K562 (cell line): ENCODE results near the gene CEMIP. TPM values are rescaled to one million over a fixed set of nuclear protein-coding genes. Genes with fewer than 3 reads are reported as not detected.

ENCODE experiments used
- ARHGAP35 ChIP-seq: fragments of 450-650 bp; IDR thresholded peaks from 2 replicates; pipeline ENCODE4 v1.6.1; 2018; ENCODE audit not compliant: partially characterized antibody
- ARNT ChIP-seq, 2 experiments: fragments of 450-650 bp; IDR thresholded peaks; 2 replicates each; pipeline ENCODE4 v1.6.1; 2016; ENCODE audit warnings: mild to moderate bottlenecking in 1 of 2
- BCOR ChIP-seq: fragments of 450-650 bp; IDR thresholded peaks from 2 replicates; pipeline ENCODE4 v1.6.1; 2016
- BRD4 ChIP-seq: fragments of 200-600 bp; sonication (generic); IDR thresholded peaks from 2 replicates; pipeline ENCODE4 v1.6.1; 2017; ENCODE audit warnings: inconsistent platforms
- CCAR2 ChIP-seq: fragments of 200-400 bp; formaldehyde crosslinking; IDR thresholded peaks from 2 replicates; pipeline ENCODE4 v1.6.1; 2017; ENCODE audit warnings: mild to moderate bottlenecking, low read depth, low read length
- FUS ChIP-seq: fragments of 200-400 bp; formaldehyde crosslinking; optimal IDR thresholded peaks from 2 replicates; pipeline ENCODE3; 2017; ENCODE audit warnings: low read depth, low read length
- HNRNPLL ChIP-seq: fragments of 200-400 bp; formaldehyde crosslinking; IDR thresholded peaks from 2 replicates; pipeline ENCODE4 v1.6.1; 2017; ENCODE audit warnings: low read length, low read depth, mild to moderate bottlenecking; ENCODE audit not compliant: poor library complexity, severe bottlenecking
- KDM1A ChIP-seq, 2 experiments: fragments of 450-650 bp; IDR thresholded peaks; 2 replicates each; pipeline ENCODE4 v1.6.1; 2016; ENCODE audit warnings: mild to moderate bottlenecking in 2 of 2
- KDM4B ChIP-seq, 2 experiments: fragments of 450-650 bp in 1 of 2; sonication (generic) in 1 of 2; IDR thresholded peaks; 2 replicates each; pipeline ENCODE4 v1.6.1; 2016 to 2017; ENCODE audit warnings: borderline replicate concordance in 2 of 2, antibody characterized with exemption in 1 of 2, low read depth in 1 of 2, mild to moderate bottlenecking in 1 of 2
- MEIS2 ChIP-seq: fragments of 450-650 bp; IDR thresholded peaks from 2 replicates; pipeline ENCODE4 v1.6.1; 2014; ENCODE audit warnings: mild to moderate bottlenecking; ENCODE audit not compliant: partially characterized antibody
- MTA3 ChIP-seq: fragments of 450-650 bp; formaldehyde crosslinking; IDR thresholded peaks from 2 replicates; pipeline ENCODE4 v1.6.1; 2017; ENCODE audit warnings: mild to moderate bottlenecking, borderline replicate concordance
- NFE2L1 ChIP-seq: fragments of 450-650 bp; IDR thresholded peaks from 2 replicates; pipeline ENCODE4 v1.6.1; 2016; ENCODE audit warnings: missing genetic modification characterization, low read depth, mild to moderate bottlenecking, missing compliant biosample characterization, moderate library complexity, borderline replicate concordance
- ZNF77 ChIP-seq: fragments of 250-450 bp; sonication (Bioruptor Pico); IDR thresholded peaks from 2 replicates; pipeline ENCODE4 v1.5.0; 2020
- polyA plus RNA-seq, 8 experiments: library from polyadenylated mRNA; depleted of rRNA in 4 of 8; stranded (reverse) in 5 of 8; unstranded in 3 of 8; fragments of >200 nt; fragmentation: Nextera tagmentation in 2 of 8; fragmentation: Illumina TruSeq in 1 of 8; extraction: Ambion mirVana in 2 of 8; extraction: Trizol in 1 of 8; gene quantifications; 2 replicates each; pipeline versions ENCODE4 v1.2.1 to v1.2.3, GENCODE V29; 2011 to 2014; ENCODE audit warnings: inconsistent platforms in 1 of 8, missing spikeins in 1 of 8
- total RNA-seq, 7 experiments: library from RNA; depleted of rRNA in 6 of 7; stranded (reverse); fragments of >200 nt in 6 of 7; fragmentation: Illumina TruSeq in 2 of 7; extraction: Trizol in 2 of 7; gene quantifications; 2 replicates each; pipeline versions ENCODE4 v1.2.1 to v1.2.3, GENCODE V29; 2011 to 2021; ENCODE audit warnings: low replicate concordance in 1 of 7
- TF ChIP-seq, protein P1 (sequence below): fragments of 250-450 bp; sonication (Bioruptor Pico); IDR thresholded peaks from 2 replicates; pipeline ENCODE4 v1.5.0; 2020; ENCODE audit warnings: mild to moderate bottlenecking, borderline replicate concordance
- TF ChIP-seq, protein P2 (sequence below): sonication (generic); formaldehyde crosslinking; IDR thresholded peaks from 2 replicates; pipeline ENCODE4 v1.8.0; 2022; ENCODE audit warnings: mild to moderate bottlenecking, missing genetic modification reagents
- TF ChIP-seq, protein P3 (sequence below): fragments of 200-400 bp; formaldehyde crosslinking; IDR thresholded peaks from 2 replicates; pipeline ENCODE4 v1.6.1; 2017; ENCODE audit warnings: mild to moderate bottlenecking, low read depth, low read length, moderate library complexity
- TF ChIP-seq, protein P4 (sequence below): fragments of 450-650 bp; formaldehyde crosslinking; IDR thresholded peaks from 2 replicates; pipeline ENCODE4 v1.4.0; 2020; ENCODE audit warnings: mild to moderate bottlenecking, mixed read lengths
- TF ChIP-seq, protein P5 (sequence below): fragments of 450-650 bp; formaldehyde crosslinking; IDR thresholded peaks from 2 replicates; pipeline ENCODE4 v1.4.0; 2020; ENCODE audit warnings: mild to moderate bottlenecking, moderate library complexity

Gene CEMIP
- total and polyA plus RNA-seq, 9 of the 15 experiments (the other 6 are each of a cell fraction or from before 2014, with no cell fraction given): 0.33 TPM; not detected in 8

DNA sequence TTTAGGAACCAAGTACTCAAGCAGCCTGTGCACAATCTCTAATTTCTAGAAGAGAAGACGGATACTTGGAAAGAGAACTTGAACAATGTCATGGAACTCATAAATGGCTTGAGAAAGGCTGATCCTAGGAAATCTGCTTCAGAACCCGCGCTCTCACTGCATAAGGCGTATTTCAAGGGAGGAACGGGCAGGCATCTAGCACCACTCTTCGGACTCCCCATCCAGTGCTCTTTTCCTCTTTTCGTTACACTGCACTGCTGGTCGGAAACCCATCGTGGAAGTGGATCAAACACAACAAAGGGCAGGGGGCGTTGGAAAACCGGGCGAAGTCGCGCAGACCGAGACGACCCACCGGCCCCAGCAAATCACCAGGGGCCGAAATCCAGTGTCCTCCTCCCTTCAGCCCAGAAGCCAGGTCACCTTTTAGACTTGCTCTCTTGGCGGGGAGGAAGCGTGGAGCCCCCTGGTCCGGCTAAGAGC lies 221.0 kb downstream of the CEMIP start (continued):
- TF ChIP-seq, protein P1, sequence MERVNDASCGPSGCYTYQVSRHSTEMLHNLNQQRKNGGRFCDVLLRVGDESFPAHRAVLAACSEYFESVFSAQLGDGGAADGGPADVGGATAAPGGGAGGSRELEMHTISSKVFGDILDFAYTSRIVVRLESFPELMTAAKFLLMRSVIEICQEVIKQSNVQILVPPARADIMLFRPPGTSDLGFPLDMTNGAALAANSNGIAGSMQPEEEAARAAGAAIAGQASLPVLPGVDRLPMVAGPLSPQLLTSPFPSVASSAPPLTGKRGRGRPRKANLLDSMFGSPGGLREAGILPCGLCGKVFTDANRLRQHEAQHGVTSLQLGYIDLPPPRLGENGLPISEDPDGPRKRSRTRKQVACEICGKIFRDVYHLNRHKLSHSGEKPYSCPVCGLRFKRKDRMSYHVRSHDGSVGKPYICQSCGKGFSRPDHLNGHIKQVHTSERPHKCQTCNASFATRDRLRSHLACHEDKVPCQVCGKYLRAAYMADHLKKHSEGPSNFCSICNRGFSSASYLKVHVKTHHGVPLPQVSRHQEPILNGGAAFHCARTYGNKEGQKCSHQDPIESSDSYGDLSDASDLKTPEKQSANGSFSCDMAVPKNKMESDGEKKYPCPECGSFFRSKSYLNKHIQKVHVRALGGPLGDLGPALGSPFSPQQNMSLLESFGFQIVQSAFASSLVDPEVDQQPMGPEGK (CRISPR knock-in tag): 0 out of 2 replicates have a peak, but pooled peaks have one; percentile 12
- TF ChIP-seq ARHGAP35 (no peak), MTA3 (0 out of 2 replicates have a peak, but pooled peaks have one; percentile 12), ZNF77 (CRISPR knock-in tag) (no peak), HNRNPLL (peak; percentile 94), NFE2L1 (no peak), FUS (no peak), KDM4B (IDR thresholded peaks at IDR 0.05; ENCODE audit: borderline replicate concordance in 2 of 2, low read depth in 1 of 2) (no peak), KDM1A (IDR thresholded peaks at IDR 0.05) (peak; percentile 8 to 18; a peak in 2 of 4 replicates), MEIS2 (no peak), BCOR (0 out of 2 replicates have a peak, but pooled peaks have one; percentile 40), BRD4 (no peak; the same call in 1 of the 2 replicates), ARNT (IDR thresholded peaks at IDR 0.05) (0 out of 4 replicates have a peak, but pooled peaks of 1 of the 2 experiments have one; percentile 44), CCAR2 (no peak)
- TF ChIP-seq, protein P2, sequence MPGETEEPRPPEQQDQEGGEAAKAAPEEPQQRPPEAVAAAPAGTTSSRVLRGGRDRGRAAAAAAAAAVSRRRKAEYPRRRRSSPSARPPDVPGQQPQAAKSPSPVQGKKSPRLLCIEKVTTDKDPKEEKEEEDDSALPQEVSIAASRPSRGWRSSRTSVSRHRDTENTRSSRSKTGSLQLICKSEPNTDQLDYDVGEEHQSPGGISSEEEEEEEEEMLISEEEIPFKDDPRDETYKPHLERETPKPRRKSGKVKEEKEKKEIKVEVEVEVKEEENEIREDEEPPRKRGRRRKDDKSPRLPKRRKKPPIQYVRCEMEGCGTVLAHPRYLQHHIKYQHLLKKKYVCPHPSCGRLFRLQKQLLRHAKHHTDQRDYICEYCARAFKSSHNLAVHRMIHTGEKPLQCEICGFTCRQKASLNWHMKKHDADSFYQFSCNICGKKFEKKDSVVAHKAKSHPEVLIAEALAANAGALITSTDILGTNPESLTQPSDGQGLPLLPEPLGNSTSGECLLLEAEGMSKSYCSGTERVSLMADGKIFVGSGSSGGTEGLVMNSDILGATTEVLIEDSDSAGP (CRISPR knock-in tag): no peak
- TF ChIP-seq, protein P3, sequence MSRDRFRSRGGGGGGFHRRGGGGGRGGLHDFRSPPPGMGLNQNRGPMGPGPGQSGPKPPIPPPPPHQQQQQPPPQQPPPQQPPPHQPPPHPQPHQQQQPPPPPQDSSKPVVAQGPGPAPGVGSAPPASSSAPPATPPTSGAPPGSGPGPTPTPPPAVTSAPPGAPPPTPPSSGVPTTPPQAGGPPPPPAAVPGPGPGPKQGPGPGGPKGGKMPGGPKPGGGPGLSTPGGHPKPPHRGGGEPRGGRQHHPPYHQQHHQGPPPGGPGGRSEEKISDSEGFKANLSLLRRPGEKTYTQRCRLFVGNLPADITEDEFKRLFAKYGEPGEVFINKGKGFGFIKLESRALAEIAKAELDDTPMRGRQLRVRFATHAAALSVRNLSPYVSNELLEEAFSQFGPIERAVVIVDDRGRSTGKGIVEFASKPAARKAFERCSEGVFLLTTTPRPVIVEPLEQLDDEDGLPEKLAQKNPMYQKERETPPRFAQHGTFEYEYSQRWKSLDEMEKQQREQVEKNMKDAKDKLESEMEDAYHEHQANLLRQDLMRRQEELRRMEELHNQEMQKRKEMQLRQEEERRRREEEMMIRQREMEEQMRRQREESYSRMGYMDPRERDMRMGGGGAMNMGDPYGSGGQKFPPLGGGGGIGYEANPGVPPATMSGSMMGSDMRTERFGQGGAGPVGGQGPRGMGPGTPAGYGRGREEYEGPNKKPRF: no peak
- TF ChIP-seq, protein P4, sequence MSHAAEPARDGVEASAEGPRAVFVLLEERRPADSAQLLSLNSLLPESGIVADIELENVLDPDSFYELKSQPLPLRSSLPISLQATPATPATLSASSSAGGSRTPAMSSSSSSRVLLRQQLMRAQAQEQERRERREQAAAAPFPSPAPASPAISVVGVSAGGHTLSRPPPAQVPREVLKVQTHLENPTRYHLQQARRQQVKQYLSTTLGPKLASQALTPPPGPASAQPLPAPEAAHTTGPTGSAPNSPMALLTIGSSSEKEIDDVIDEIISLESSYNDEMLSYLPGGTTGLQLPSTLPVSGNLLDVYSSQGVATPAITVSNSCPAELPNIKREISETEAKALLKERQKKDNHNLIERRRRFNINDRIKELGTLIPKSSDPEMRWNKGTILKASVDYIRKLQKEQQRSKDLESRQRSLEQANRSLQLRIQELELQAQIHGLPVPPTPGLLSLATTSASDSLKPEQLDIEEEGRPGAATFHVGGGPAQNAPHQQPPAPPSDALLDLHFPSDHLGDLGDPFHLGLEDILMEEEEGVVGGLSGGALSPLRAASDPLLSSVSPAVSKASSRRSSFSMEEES (CRISPR knock-in tag): no peak
- TF ChIP-seq, protein P5, sequence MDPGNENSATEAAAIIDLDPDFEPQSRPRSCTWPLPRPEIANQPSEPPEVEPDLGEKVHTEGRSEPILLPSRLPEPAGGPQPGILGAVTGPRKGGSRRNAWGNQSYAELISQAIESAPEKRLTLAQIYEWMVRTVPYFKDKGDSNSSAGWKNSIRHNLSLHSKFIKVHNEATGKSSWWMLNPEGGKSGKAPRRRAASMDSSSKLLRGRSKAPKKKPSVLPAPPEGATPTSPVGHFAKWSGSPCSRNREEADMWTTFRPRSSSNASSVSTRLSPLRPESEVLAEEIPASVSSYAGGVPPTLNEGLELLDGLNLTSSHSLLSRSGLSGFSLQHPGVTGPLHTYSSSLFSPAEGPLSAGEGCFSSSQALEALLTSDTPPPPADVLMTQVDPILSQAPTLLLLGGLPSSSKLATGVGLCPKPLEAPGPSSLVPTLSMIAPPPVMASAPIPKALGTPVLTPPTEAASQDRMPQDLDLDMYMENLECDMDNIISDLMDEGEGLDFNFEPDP (CRISPR knock-in tag): no peak
